ENCODE measurements around the gene ERBB3.

GRCh38 chr12:56040963-56041551 lies 38.9 kb upstream of the ERBB3 start:
- no peak for TF ChIP-seq CTCF (IDR thresholded peaks at IDR 0.05; ENCODE audit: borderline replicate concordance, extremely low read depth, low read length, poor library complexity, severe bottlenecking)
- TF ChIP-seq EZH2 (IDR thresholded peaks at IDR 0.05; ENCODE audit: borderline replicate concordance, low read depth, low read length, severe bottlenecking) = no peak
